Keratinocyte (primary cell): ENCODE results near the gene TSTD2. TPM values are rescaled to one million over a fixed set of nuclear protein-coding genes. Genes with fewer than 3 reads are reported as not detected.

Experiments used
- DNase-seq: peaks from one replicate; pipeline ENCODE4 v3.0.0-alpha.2; 2011; ENCODE audit warnings: low read depth, missing footprints, low spot score
- FAIRE-seq: peaks from 2 replicates; lab custom pipeline; 2011; peaks lifted over from hg19 to GRCh38; lab: Jason Lieb, UNC
- H2AFZ ChIP-seq: 2 replicates; pipeline ENCODE4 v1.6.0; 2012; ENCODE audit warnings: low read length, control low read depth, inconsistent platforms; ENCODE audit not compliant: control insufficient read depth
- H3K27ac ChIP-seq: 2 replicates; pipeline ENCODE4 v1.5.1; 2011; ENCODE audit warnings: low read length; ENCODE audit not compliant: control insufficient read depth, insufficient read depth
- H3K27me3 ChIP-seq: 3 replicates; pipeline ENCODE4 v1.6.0; 2011; ENCODE audit warnings: low read length; ENCODE audit not compliant: control insufficient read depth, insufficient read depth; ENCODE audit errors: extremely low read depth
- H3K36me3 ChIP-seq, 2 experiments: 2 replicates in 1 of 2; 3 replicates in 1 of 2; pipeline ENCODE4 v1.5.1; 2011; ENCODE audit warnings: low read length in 2 of 2, mild to moderate bottlenecking in 1 of 2; ENCODE audit not compliant: control insufficient read depth in 2 of 2, insufficient read depth in 2 of 2; ENCODE audit errors: extremely low read depth in 1 of 2
- H3K4me1 ChIP-seq: 3 replicates; pipeline ENCODE4 v1.5.1; 2011; ENCODE audit warnings: low read length; ENCODE audit not compliant: control insufficient read depth, insufficient read depth; ENCODE audit errors: extremely low read depth
- H3K4me2 ChIP-seq: 3 replicates; pipeline ENCODE4 v1.6.0; 2011; ENCODE audit warnings: low read depth, low read length; ENCODE audit not compliant: control insufficient read depth, insufficient read depth; ENCODE audit errors: extremely low read depth
- H3K4me3 ChIP-seq, 3 experiments: fragments of 200-600 bp in 1 of 3; sonication (generic) in 1 of 3; 2 replicates in 2 of 3; 3 replicates in 1 of 3; pipeline ENCODE4 v1.5.1; 2011 to 2016; ENCODE audit warnings: low read length in 3 of 3, mild to moderate bottlenecking in 3 of 3, control low read depth in 2 of 3, inconsistent platforms in 1 of 3, low read depth in 1 of 3, mixed read lengths in 1 of 3, mixed run types in 1 of 3, moderate library complexity in 1 of 3; ENCODE audit not compliant: control insufficient read depth in 2 of 3, insufficient read depth in 2 of 3; ENCODE audit errors: extremely low read depth in 1 of 3
- H3K79me2 ChIP-seq: 2 replicates; pipeline ENCODE4 v1.6.0; 2012; ENCODE audit warnings: low read length; ENCODE audit not compliant: control insufficient read depth, insufficient read depth
- H3K9ac ChIP-seq: 3 replicates; pipeline ENCODE4 v1.6.0; 2011; ENCODE audit warnings: low read length; ENCODE audit not compliant: control insufficient read depth, insufficient read depth; ENCODE audit errors: extremely low read depth
- H3K9me1 ChIP-seq: 3 replicates; pipeline ENCODE4 v1.6.0; 2011; ENCODE audit warnings: low read length; ENCODE audit not compliant: control insufficient read depth, insufficient read depth; ENCODE audit errors: extremely low read depth
- H3K9me3 ChIP-seq: 2 replicates; pipeline ENCODE4 v1.5.1; 2012; ENCODE audit warnings: low read depth, low read length; ENCODE audit not compliant: control insufficient read depth
- H4K20me1 ChIP-seq: 3 replicates; pipeline ENCODE4 v1.6.0; 2011; ENCODE audit warnings: low read length; ENCODE audit not compliant: control insufficient read depth, insufficient read depth; ENCODE audit errors: extremely low read depth
- CTCF ChIP-seq, 3 experiments: IDR thresholded peaks in 1 of 3; conservative IDR thresholded peaks in 1 of 3; optimal IDR thresholded peaks in 1 of 3; 2 replicates in 2 of 3; 3 replicates in 1 of 3; pipeline versions ENCODE3 to v1.5.1; 2011; ENCODE audit warnings: low read length in 3 of 3, mild to moderate bottlenecking in 3 of 3, moderate library complexity in 2 of 3, control low read depth in 1 of 3, inconsistent platforms in 1 of 3; ENCODE audit not compliant: insufficient read depth in 2 of 3; ENCODE audit errors: extremely low read depth in 1 of 3
- EZH2 ChIP-seq: IDR thresholded peaks from one replicate; pipeline ENCODE4 v1.6.1; 2012; ENCODE audit warnings: inconsistent platforms, mild to moderate bottlenecking, low read length, moderate library complexity
- dilution Hi-C: fragments of 300-500 bp; cut with MboI; formaldehyde crosslinking; loops from one replicate; pipeline ENCODE4 v1.7.0; 2020; ENCODE audit warnings: low sequenced_read_pairs; ENCODE audit not compliant: extremely low pct_ligation_motif_present
- polyA plus RNA-seq, 5 experiments: library from polyadenylated mRNA; depleted of rRNA in 3 of 5; stranded (reverse) in 3 of 5; stranded (forward) in 1 of 5; unstranded in 1 of 5; fragments of >200 nt; gene quantifications; 1 replicate in 1 of 5; 2 replicates in 3 of 5; 3 replicates in 1 of 5; pipeline versions ENCODE4 v1.2.1 to v1.2.3, GENCODE V29; 2011 to 2012; ENCODE audit warnings: missing spikeins in 2 of 5, low read depth in 1 of 5, low replicate concordance in 1 of 5

The TSTD2 gene
- polyA plus RNA-seq, 1 donor (not counting 4 experiments of a cell fraction or from before 2014, with no cell fraction given) = 17.2 TPM

- H3K27ac ChIP-seq = no peak overlapping the region
Observed at GRCh38 chr9:97570899-97571298, 62.3 kb downstream of the TSTD2 start.

GRCh38 chr9:97568461-97569275 is 64.5 kb downstream of the TSTD2 start:
- Histone ChIP-seq H3K4me1 (peaks cover 4% of the 10 kb centered on the region), H3K36me3 (no peaks in the 10 kb centered on the region), H3K27ac (no peak overlapping the region), H3K27me3 (peaks cover 5% of the 10 kb centered on the region), H2AFZ (no peak overlapping the region), H3K4me3 (no peak overlapping the region), H4K20me1 (no peaks in the 10 kb centered on the region), H3K79me2 (no peaks in the 10 kb centered on the region), H3K4me2 (no peak overlapping the region), H3K9ac (no peak overlapping the region), H3K9me1 (no peaks in the 10 kb centered on the region), H3K9me3 (no peaks in the 10 kb centered on the region)
- DNase-seq = no peak
- FAIRE-seq = no peak
- TF ChIP-seq EZH2 (no peak), CTCF (optimal IDR thresholded peaks at IDR 0.05 in 1 of 3, IDR thresholded peaks at IDR 0.05 in 1 of 3, conservative IDR thresholded peaks at IDR 0.05 in 1 of 3; ENCODE audit: extremely low read depth in 1 of 3, insufficient read depth in 2 of 3, low read length in 3 of 3) (no peak)
- dilution Hi-C loops = no loop called here

More at GRCh38 chr9:97570899-97571298, 62.3 kb downstream of the TSTD2 start:
- H3K9ac ChIP-seq = no peak overlapping the region
- TF ChIP-seq EZH2 (no peak), CTCF (optimal IDR thresholded peaks at IDR 0.05 in 1 of 3, IDR thresholded peaks at IDR 0.05 in 1 of 3, conservative IDR thresholded peaks at IDR 0.05 in 1 of 3; ENCODE audit: extremely low read depth in 1 of 3, insufficient read depth in 2 of 3, low read length in 3 of 3) (no peak)
- DNase-seq (no peak), FAIRE-seq (no peak)
- no peaks in the 10 kb centered on the region for H3K4me1 ChIP-seq
- H3K36me3 ChIP-seq = no peaks in the 10 kb centered on the region
- no peaks in the 10 kb centered on the region for H3K9me3 ChIP-seq
- H3K79me2 ChIP-seq = no peaks in the 10 kb centered on the region
- no peaks in the 10 kb centered on the region for H3K9me1 ChIP-seq
- H2AFZ ChIP-seq = no peak overlapping the region
- no peaks in the 10 kb centered on the region for H3K27me3 ChIP-seq
- dilution Hi-C loops = no loop called here
- H3K4me3 ChIP-seq = no peak overlapping the region
- H3K4me2 ChIP-seq = no peak overlapping the region
- H4K20me1 ChIP-seq = no peaks in the 10 kb centered on the region
